Measurements from ENCODE around the gene UBE2G1. TPM values are rescaled to one million over a fixed set of nuclear protein-coding genes. Genes with fewer than 3 reads are reported as not detected.

UBE2G1 gene
- total and polyA plus RNA-seq, 9 of the 15 experiments (the other 6 are each of a cell fraction or from before 2014, with no cell fraction given) = 10.1 to 65.9 (median 29.7) TPM

- TF ChIP-seq ZNF77 (CRISPR knock-in tag; IDR thresholded peaks at IDR 0.05) (no peak), ZNF311 (CRISPR knock-in tag; IDR thresholded peaks at IDR 0.05) (no peak), GATAD2B (IDR thresholded peaks at IDR 0.05; ENCODE audit: borderline replicate concordance) (no peak), BCL6 (CRISPR knock-in tag; IDR thresholded peaks at IDR 0.05) (no peak), MCM3 (IDR thresholded peaks at IDR 0.05) (no peak), YY1 (IDR thresholded peaks at IDR 0.05; ENCODE audit: borderline replicate concordance in 1 of 3, control insufficient read depth in 1 of 3, extremely low read depth in 1 of 3, insufficient read depth in 3 of 3, insufficient read length in 1 of 3, insufficient replicate concordance in 2 of 3, low read depth in 1 of 3, low read length in 2 of 3) (no peak), TSC22D4 (tag; IDR thresholded peaks at IDR 0.05) (no peak), POU5F1 (IDR thresholded peaks at IDR 0.05; ENCODE audit: borderline replicate concordance, low read depth, low read length, partially characterized antibody) (no peak), POLR2AphosphoS2 (IDR thresholded peaks at IDR 0.05; ENCODE audit: low read length) (no peak), HCFC1 (IDR thresholded peaks at IDR 0.05; ENCODE audit: low read depth, low read length) (no peak), JUNB (CRISPR knock-in tag; conservative IDR thresholded peaks at IDR 0.05) (no peak)
Observed at GRCh38 chr17:4394208-4395110, 28.0 kb upstream of the UBE2G1 start (continued).

GRCh38 chr17:4393806-4394205 lies 27.3 kb upstream of the UBE2G1 start:
- no TSS peak for BruUV-seq (replicated peaks)
- ATAC-seq = no peak
- H2AFZ ChIP-seq (ENCODE audit: low read depth, low read length) = 0 out of 2 replicates have a peak overlapping the region, but pooled peaks have one; percentile 9

More at GRCh38 chr17:4393806-4394205, 27.3 kb upstream of the UBE2G1 start:
- in situ Hi-C loops (cut with MboI) = no loop called here
- ChIA-PET CTCF (ENCODE audit: low intra/inter-chr PET ratio) (no interaction called here), POLR2A (interaction anchor here (1.0 to 1.3 kb wide), 2 partner anchors 12 to 24 kb away, joined by 4 to 7 read pairs; no protein-coding TSS in a partner anchor)
- FAIRE-seq (no peak), DNase-seq (ENCODE audit: extremely low read depth in 1 of 4, low spot score in 3 of 4) (no peak)
- Histone ChIP-seq H3K4me3 (no peak overlapping the region), H3K4me2 (ENCODE audit: insufficient read depth, low read length) (no peak overlapping the region), H4K20me1 (replicated peaks; ENCODE audit: control insufficient read depth, insufficient read depth, low read length) (no peaks in the 10 kb centered on the region), H3K9me3 (replicated peaks; ENCODE audit: control insufficient read depth, insufficient read depth, low read depth, low read length) (no peaks in the 10 kb centered on the region), H3K36me3 (ENCODE audit: control insufficient read depth, insufficient read depth, low read length) (no peaks in the 10 kb centered on the region), H3K79me2 (ENCODE audit: control insufficient read depth, insufficient read depth, low read length) (no peaks in the 10 kb centered on the region), H3K9me1 (ENCODE audit: control insufficient read depth, insufficient read depth, low read length) (no peaks in the 10 kb centered on the region), H3K27me3 (ENCODE audit: control insufficient read depth in 2 of 2, insufficient read depth in 2 of 2, low read length in 2 of 2) (no peaks in the 10 kb centered on the region), H3K9ac (ENCODE audit: insufficient read depth in 1 of 2, low read depth in 2 of 2, low read length in 2 of 2) (no peak overlapping the region), H3K27ac (ENCODE audit: extremely low read depth, low read depth, low read length) (no peak overlapping the region), H3K4me1 (replicated peaks in 1 of 2; ENCODE audit: control insufficient read depth in 2 of 2, insufficient read depth in 2 of 2, low read length in 2 of 2) (peaks cover 0 to 9% of the 10 kb centered on the region in 2 experiments; a peak in 1 of 5 replicates)
- WGBS (ENCODE audit: insufficient coverage, low coverage, missing lambda C conversion rate) = 35% methylated on average over 7 of the region's 7 CpGs
- intact Hi-C loops (cut with micrococcal nuclease) = no loop called here
- TF ChIP-seq RBM39 (optimal IDR thresholded peaks at IDR 0.05; ENCODE audit: low read depth, low read length) (no peak), CGGBP1 (CRISPR knock-in tag; IDR thresholded peaks at IDR 0.05) (no peak), ZNF280B (CRISPR knock-in tag; IDR thresholded peaks at IDR 0.05) (no peak)

All from K562 (cell line).